ENCODE results near the gene ATP10B.

GRCh38 chr5:160523502-160524163 lies 328.4 kb downstream of the ATP10B start:
- TF ChIP-seq CTCF (IDR thresholded peaks at IDR 0.05; ENCODE audit: poor library complexity) = no peak
- no peak for TF ChIP-seq EZH2phosphoT487 (IDR thresholded peaks at IDR 0.05; ENCODE audit: low read depth, severe bottlenecking, unreplicated experiment)
- no peak for TF ChIP-seq EZH2 (IDR thresholded peaks at IDR 0.05; ENCODE audit: borderline replicate concordance)

All from hepatocyte (in vitro differentiated cells).